ENCODE results near the gene C9orf152. TPM values are rescaled to one million over a fixed set of nuclear protein-coding genes. Genes with fewer than 3 reads are reported as not detected.

Gene C9orf152
- total and polyA plus RNA-seq, 9 of the 15 experiments (the other 6 are each of a cell fraction or from before 2014, with no cell fraction given) = not detected

DNA sequence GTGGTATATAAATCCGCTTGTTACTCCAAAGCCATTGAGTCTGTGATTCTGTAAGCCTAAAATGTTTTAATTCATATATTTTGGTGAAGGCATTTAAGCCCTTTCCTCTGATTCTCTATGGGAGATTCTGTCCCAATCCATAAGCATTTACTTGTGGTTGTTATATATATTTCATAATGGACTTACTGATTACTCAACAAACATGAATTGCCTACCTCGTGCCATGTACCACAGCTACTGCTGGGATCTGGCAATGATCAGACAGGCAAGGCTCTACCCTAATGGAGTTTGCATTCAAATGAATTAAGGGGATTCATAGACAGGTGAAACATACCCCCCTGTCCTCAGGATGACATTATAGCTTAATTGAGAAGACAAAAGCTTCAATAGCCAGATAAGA, 54.5 kb downstream of the C9orf152 start:
- DNase-seq (ENCODE audit: extremely low read depth in 1 of 4, low spot score in 3 of 4) = no peak
- in situ Hi-C loops (cut with MboI) = loop anchor here (10.0 to 25.0 kb wide), 2 partner anchors 249 to 566 kb away; no protein-coding TSS in a partner anchor
- Histone ChIP-seq H4K20me1 (replicated peaks; ENCODE audit: control insufficient read depth, insufficient read depth, low read length) (no peaks in the 10 kb centered on the region), H3K27ac (ENCODE audit: extremely low read depth, low read depth, low read length) (no peak overlapping the region), H3K9me1 (ENCODE audit: control insufficient read depth, insufficient read depth, low read length) (no peaks in the 10 kb centered on the region), H3K9ac (ENCODE audit: insufficient read depth in 1 of 2, low read depth in 2 of 2, low read length in 2 of 2) (no peak overlapping the region), H3K4me3 (no peak overlapping the region), H3K79me2 (ENCODE audit: control insufficient read depth, insufficient read depth, low read length) (no peaks in the 10 kb centered on the region), H3K36me3 (ENCODE audit: control insufficient read depth, insufficient read depth, low read length) (no peaks in the 10 kb centered on the region), H3K27me3 (ENCODE audit: control insufficient read depth in 2 of 2, insufficient read depth in 2 of 2, low read length in 2 of 2) (peaks cover 0 to 17% of the 10 kb centered on the region in 2 experiments; a peak in 1 of 5 replicates), H3K9me3 (replicated peaks; ENCODE audit: control insufficient read depth, insufficient read depth, low read depth, low read length) (no peaks in the 10 kb centered on the region), H2AFZ (ENCODE audit: low read depth, low read length) (no peak overlapping the region), H3K4me2 (ENCODE audit: insufficient read depth, low read length) (no peak overlapping the region), H3K4me1 (replicated peaks in 1 of 2; ENCODE audit: control insufficient read depth in 2 of 2, insufficient read depth in 2 of 2, low read length in 2 of 2) (no peaks in the 10 kb centered on the region)
- ChIA-PET POLR2A (no interaction called here), CTCF (ENCODE audit: low intra/inter-chr PET ratio) (no interaction called here)
- intact Hi-C loops (cut with micrococcal nuclease) = loop anchor here (10.0 kb wide), 2 partner anchors 339 to 569 kb away; no protein-coding TSS in a partner anchor
- no TSS peak for BruUV-seq (replicated peaks)
- ATAC-seq = no peak
- WGBS (ENCODE audit: insufficient coverage, low coverage, missing lambda C conversion rate) = 0% methylated on average over 2 of the region's 2 CpGs
- FAIRE-seq = no peak
- TF ChIP-seq TRIM24 (IDR thresholded peaks at IDR 0.05) (no peak), MEF2A (IDR thresholded peaks at IDR 0.05; ENCODE audit: control insufficient read depth, low read depth, low read length) (no peak), NCOA2 (IDR thresholded peaks at IDR 0.05; ENCODE audit: partially characterized antibody in 2 of 2) (no peak), ZFPM2 (CRISPR knock-in tag; IDR thresholded peaks at IDR 0.05) (no peak), ZMIZ1 (IDR thresholded peaks at IDR 0.05; ENCODE audit: low read depth in 2 of 2, low read length in 2 of 2) (no peak), ZNF134 (CRISPR knock-in tag; conservative IDR thresholded peaks at IDR 0.05) (no peak)
- TF ChIP-seq, protein P1, sequence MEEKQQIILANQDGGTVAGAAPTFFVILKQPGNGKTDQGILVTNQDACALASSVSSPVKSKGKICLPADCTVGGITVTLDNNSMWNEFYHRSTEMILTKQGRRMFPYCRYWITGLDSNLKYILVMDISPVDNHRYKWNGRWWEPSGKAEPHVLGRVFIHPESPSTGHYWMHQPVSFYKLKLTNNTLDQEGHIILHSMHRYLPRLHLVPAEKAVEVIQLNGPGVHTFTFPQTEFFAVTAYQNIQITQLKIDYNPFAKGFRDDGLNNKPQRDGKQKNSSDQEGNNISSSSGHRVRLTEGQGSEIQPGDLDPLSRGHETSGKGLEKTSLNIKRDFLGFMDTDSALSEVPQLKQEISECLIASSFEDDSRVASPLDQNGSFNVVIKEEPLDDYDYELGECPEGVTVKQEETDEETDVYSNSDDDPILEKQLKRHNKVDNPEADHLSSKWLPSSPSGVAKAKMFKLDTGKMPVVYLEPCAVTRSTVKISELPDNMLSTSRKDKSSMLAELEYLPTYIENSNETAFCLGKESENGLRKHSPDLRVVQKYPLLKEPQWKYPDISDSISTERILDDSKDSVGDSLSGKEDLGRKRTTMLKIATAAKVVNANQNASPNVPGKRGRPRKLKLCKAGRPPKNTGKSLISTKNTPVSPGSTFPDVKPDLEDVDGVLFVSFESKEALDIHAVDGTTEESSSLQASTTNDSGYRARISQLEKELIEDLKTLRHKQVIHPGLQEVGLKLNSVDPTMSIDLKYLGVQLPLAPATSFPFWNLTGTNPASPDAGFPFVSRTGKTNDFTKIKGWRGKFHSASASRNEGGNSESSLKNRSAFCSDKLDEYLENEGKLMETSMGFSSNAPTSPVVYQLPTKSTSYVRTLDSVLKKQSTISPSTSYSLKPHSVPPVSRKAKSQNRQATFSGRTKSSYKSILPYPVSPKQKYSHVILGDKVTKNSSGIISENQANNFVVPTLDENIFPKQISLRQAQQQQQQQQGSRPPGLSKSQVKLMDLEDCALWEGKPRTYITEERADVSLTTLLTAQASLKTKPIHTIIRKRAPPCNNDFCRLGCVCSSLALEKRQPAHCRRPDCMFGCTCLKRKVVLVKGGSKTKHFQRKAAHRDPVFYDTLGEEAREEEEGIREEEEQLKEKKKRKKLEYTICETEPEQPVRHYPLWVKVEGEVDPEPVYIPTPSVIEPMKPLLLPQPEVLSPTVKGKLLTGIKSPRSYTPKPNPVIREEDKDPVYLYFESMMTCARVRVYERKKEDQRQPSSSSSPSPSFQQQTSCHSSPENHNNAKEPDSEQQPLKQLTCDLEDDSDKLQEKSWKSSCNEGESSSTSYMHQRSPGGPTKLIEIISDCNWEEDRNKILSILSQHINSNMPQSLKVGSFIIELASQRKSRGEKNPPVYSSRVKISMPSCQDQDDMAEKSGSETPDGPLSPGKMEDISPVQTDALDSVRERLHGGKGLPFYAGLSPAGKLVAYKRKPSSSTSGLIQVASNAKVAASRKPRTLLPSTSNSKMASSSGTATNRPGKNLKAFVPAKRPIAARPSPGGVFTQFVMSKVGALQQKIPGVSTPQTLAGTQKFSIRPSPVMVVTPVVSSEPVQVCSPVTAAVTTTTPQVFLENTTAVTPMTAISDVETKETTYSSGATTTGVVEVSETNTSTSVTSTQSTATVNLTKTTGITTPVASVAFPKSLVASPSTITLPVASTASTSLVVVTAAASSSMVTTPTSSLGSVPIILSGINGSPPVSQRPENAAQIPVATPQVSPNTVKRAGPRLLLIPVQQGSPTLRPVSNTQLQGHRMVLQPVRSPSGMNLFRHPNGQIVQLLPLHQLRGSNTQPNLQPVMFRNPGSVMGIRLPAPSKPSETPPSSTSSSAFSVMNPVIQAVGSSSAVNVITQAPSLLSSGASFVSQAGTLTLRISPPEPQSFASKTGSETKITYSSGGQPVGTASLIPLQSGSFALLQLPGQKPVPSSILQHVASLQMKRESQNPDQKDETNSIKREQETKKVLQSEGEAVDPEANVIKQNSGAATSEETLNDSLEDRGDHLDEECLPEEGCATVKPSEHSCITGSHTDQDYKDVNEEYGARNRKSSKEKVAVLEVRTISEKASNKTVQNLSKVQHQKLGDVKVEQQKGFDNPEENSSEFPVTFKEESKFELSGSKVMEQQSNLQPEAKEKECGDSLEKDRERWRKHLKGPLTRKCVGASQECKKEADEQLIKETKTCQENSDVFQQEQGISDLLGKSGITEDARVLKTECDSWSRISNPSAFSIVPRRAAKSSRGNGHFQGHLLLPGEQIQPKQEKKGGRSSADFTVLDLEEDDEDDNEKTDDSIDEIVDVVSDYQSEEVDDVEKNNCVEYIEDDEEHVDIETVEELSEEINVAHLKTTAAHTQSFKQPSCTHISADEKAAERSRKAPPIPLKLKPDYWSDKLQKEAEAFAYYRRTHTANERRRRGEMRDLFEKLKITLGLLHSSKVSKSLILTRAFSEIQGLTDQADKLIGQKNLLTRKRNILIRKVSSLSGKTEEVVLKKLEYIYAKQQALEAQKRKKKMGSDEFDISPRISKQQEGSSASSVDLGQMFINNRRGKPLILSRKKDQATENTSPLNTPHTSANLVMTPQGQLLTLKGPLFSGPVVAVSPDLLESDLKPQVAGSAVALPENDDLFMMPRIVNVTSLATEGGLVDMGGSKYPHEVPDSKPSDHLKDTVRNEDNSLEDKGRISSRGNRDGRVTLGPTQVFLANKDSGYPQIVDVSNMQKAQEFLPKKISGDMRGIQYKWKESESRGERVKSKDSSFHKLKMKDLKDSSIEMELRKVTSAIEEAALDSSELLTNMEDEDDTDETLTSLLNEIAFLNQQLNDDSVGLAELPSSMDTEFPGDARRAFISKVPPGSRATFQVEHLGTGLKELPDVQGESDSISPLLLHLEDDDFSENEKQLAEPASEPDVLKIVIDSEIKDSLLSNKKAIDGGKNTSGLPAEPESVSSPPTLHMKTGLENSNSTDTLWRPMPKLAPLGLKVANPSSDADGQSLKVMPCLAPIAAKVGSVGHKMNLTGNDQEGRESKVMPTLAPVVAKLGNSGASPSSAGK (IDR thresholded peaks at IDR 0.05) = no peak

Measured in K562 (cell line).